Activated T-cell treated with anti-CD3 and anti-CD28 coated beads, Interleukin-2, amount 50 U/mL, for 72 hours (primary cell): Measurements from ENCODE around the gene UGGT1. TPM values are rescaled to one million over a fixed set of nuclear protein-coding genes. Genes with fewer than 3 reads are reported as not detected.
A peak's percentile ranks its signal among the peaks of the same experiment; 100 is the strongest.
"Not testable (repeated sequence)": the region's sequence is repeated elsewhere in the genome, so short reads cannot be mapped to it uniquely, and the experiment has no call there.

Experiments used
- ATAC-seq, 2 donors: fragments of 150-1000 bp; cut with Tn5 transposase; replicated peaks in 1 of 2; 2 replicates each; pipeline ENCODE4 v1.10.0; 2021; ENCODE audit warnings: moderate library complexity in 2 of 2, mild to moderate bottlenecking in 1 of 2
- DNase-seq, 2 donors: peaks; one replicate each; pipeline ENCODE4 v3.0.0; 2021 to 2022; ENCODE audit warnings: mixed read lengths in 1 of 2
- H3K27ac Mint-ChIP-seq: one replicate; pipeline ENCODE4 v1.8.0; 2022; ENCODE audit warnings: mild to moderate bottlenecking, moderate library complexity, mixed read lengths
- H3K27me3 Mint-ChIP-seq: one replicate; pipeline ENCODE4 v1.8.0; 2022; ENCODE audit warnings: low read depth, mixed read lengths
- H3K36me3 Mint-ChIP-seq, 2 donors: one replicate each; pipeline ENCODE4 v1.8.0; 2022; ENCODE audit warnings: mixed read lengths in 2 of 2, mild to moderate bottlenecking in 1 of 2; ENCODE audit not compliant: insufficient read depth in 2 of 2
- H3K4me1 Mint-ChIP-seq: one replicate; pipeline ENCODE4 v1.8.0; 2022; ENCODE audit warnings: low read depth, mixed read lengths
- H3K4me3 Mint-ChIP-seq, 2 donors: one replicate each; pipeline ENCODE4 v1.8.0; 2022; ENCODE audit warnings: mild to moderate bottlenecking in 2 of 2, mixed read lengths in 2 of 2, moderate library complexity in 2 of 2
- H3K9me3 Mint-ChIP-seq, 2 donors: one replicate each; pipeline ENCODE4 v1.8.0; 2022; ENCODE audit warnings: mixed read lengths in 2 of 2
- total RNA-seq, 2 donors: library from RNA; stranded (reverse); gene quantifications; one replicate each; pipeline ENCODE4 v1.2.3, GENCODE V29; 2022

UGGT1 gene
- total RNA-seq, 2 donors from 2014 or later = 48.6 to 54.3 TPM

DNA sequence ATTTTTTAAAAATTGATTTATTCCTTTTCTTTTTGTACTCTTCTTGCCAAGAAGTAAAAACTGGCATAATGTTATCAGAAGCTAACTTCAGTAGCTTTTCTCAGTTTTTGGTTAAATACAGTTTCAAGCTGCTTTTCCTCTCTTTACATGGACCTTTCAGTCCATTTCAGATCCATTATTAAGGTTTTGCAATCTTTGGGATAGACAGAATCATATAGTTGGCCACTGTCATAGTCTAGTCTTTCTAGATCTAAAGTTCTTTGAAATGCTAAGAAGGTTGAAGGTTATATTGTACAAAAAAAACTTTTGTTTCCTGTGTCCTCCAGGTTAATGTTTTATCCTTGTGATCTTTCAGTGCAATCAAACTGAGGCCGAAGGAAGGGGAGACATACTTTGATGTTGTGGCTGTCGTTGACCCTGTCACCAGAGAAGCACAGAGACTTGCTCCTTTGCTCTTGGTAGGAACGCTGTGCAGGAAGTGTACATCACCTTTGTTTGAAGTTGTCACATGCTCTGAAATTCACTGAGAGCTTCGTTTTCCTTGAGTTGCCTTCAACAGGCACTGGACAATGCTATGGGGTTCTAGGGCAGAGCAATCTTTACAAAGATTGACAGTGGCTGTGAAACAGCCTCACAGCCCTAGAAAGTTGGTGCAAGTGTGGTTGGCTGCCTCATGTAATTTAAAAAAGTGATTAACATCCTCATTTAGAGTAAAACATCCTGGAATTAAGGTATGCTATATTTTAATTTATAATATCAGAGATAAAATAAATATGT is 79.1 kb downstream of the UGGT1 start:
- H3K36me3 Mint-ChIP-seq = peaks cover 11 to 36% of the 10 kb centered on the region in 2 donors
- ATAC-seq (no peak), DNase-seq (no peak)
- H3K4me3 Mint-ChIP-seq = no peak overlapping the region
- no peaks in the 10 kb centered on the region for H3K27me3 Mint-ChIP-seq
- H3K27ac Mint-ChIP-seq = peak overlapping the region; percentile 19
- H3K9me3 Mint-ChIP-seq = no peaks in the 10 kb centered on the region
- no peaks in the 10 kb centered on the region for H3K4me1 Mint-ChIP-seq

DNA sequence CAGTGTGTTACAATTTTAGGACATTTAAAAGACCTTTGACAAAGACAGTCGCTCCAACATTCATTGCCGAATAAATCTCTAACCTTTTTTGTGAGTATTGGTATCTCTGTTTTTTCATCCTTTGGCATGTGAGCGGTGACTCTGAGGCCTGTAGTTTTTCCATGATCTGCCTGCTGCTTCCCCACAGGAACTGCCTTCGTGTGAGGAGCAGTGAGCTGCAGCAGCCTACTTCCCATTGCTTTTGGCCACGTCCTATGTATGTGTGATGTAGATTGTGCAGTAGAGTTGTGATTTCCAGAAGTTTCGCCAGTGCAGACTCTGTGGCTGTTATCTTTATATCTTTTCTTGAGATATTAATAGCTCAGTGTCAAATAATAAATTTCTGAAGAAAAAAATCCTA is 79.8 kb downstream of the UGGT1 start:
- Mint-ChIP-seq H3K27ac (no peak overlapping the region), H3K4me1 (no peaks in the 10 kb centered on the region), H3K36me3 (peaks cover 11 to 41% of the 10 kb centered on the region in 2 donors), H3K9me3 (no peaks in the 10 kb centered on the region), H3K4me3 (no peak overlapping the region), H3K27me3 (no peaks in the 10 kb centered on the region)
- DNase-seq (no peak), ATAC-seq (no peak)

DNA sequence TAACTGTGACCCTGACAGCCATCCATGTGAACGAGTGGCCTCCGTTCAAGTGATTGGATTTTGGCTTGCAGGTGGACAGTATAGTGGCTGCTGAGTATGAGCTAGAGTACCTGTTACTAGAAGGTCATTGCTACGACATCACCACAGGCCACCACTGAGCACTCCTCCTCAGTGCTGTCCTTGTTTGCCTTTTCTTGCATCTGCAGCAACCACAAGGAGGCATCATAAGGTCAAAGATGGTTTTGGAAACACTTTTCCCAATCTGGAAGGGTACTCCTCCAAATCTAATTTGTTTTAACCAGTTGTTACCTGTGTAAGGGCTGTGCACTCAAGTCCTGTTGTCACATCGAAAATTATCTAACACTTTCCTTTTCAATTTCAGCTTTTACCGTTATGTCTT is 81.2 kb downstream of the UGGT1 start:
- ATAC-seq = no peak
- no peak overlapping the region for H3K27ac Mint-ChIP-seq
- H3K36me3 Mint-ChIP-seq = peaks cover 10 to 38% of the 10 kb centered on the region in 2 donors
- DNase-seq = no peak
- no peak overlapping the region for H3K4me3 Mint-ChIP-seq
- no peaks in the 10 kb centered on the region for H3K9me3 Mint-ChIP-seq
- H3K4me1 Mint-ChIP-seq = no peaks in the 10 kb centered on the region
- H3K27me3 Mint-ChIP-seq = no peaks in the 10 kb centered on the region

DNA sequence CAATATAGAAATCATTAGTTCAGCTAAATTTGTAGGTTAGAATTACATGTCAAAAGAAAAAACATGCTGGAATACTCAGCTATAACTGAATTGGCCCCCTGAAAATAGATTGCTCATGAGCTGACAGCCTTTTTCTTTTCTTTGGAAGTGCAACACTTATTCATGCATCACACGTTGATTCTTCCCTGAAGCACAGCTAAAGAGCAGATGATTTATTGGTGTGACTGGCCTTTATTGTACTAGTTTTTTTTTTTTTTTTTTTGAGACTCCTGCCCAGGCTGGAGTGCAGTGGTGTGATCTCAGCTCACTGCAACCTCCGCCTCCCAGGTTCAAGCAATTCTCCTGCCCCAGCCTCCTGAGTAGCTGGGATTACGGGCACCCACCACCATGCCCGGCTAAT is 83.1 kb downstream of the UGGT1 start:
- H3K4me3 Mint-ChIP-seq, H3K27me3 Mint-ChIP-seq, DNase-seq, ATAC-seq, H3K27ac Mint-ChIP-seq, H3K9me3 Mint-ChIP-seq, H3K4me1 Mint-ChIP-seq: not testable (repeated sequence)
- H3K36me3 Mint-ChIP-seq = peaks cover 12 to 33% of the 10 kb centered on the region in 2 donors

DNA sequence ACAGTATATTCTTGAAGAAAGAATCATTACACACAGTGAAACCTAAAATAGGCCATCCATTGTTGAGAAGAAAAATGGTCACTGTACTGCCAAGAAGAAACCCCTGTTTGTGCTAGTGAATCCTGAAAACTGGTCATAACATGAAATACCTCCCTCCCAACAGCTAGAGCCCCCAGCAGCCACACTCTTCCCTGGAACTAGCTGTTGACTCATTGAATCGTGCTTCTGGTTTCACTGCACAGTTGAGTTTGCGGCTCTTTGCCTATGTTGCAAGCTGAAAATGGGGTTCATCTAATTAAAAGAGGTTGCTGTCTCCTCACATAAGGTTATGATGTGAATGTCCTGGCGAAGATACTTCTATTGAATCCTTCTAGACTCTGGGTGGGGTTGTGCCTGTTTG is 86.3 kb downstream of the UGGT1 start:
- DNase-seq (no peak), ATAC-seq (peak; percentile 27 to 56)
- no peaks in the 10 kb centered on the region for H3K27me3 Mint-ChIP-seq
- H3K4me3 Mint-ChIP-seq = no peak overlapping the region
- peaks cover 12 to 31% of the 10 kb centered on the region in 2 donors for H3K36me3 Mint-ChIP-seq
- H3K27ac Mint-ChIP-seq = peak overlapping the region; percentile 28
- H3K4me1 Mint-ChIP-seq = peaks cover 9% of the 10 kb centered on the region
- H3K9me3 Mint-ChIP-seq = no peaks in the 10 kb centered on the region

DNA sequence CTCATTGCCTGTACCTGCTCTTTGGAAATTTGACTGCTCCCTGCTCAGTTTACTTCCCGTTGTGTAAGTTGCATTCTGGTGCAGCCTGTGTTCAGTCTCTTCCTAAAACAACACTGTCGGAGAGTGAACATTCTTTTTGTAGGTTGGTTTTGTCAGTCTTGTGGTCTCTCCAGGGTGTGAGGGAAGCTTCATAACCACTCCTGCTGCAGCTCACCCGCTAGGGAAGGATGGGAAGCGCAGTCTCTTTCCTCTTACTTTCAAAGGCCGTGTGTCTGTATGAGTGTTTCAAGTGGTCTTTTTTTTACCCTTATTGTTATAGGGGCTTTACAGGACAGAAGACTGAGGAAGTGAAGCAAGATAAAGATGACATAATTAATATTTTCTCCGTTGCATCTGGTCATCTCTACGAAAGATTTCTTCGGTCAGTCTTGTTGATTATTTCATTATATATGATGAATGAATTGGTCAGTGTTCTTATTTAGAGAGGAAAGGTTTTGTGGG is 87.2 kb downstream of the UGGT1 start:
- H3K4me3 Mint-ChIP-seq = no peak overlapping the region
- H3K4me1 Mint-ChIP-seq = peaks cover 9% of the 10 kb centered on the region
- DNase-seq (no peak), ATAC-seq (no peak)
- peak overlapping the region; percentile 74 for H3K27ac Mint-ChIP-seq
- peaks cover 11 to 30% of the 10 kb centered on the region in 2 donors for H3K36me3 Mint-ChIP-seq
- no peaks in the 10 kb centered on the region for H3K27me3 Mint-ChIP-seq
- H3K9me3 Mint-ChIP-seq = no peaks in the 10 kb centered on the region

DNA sequence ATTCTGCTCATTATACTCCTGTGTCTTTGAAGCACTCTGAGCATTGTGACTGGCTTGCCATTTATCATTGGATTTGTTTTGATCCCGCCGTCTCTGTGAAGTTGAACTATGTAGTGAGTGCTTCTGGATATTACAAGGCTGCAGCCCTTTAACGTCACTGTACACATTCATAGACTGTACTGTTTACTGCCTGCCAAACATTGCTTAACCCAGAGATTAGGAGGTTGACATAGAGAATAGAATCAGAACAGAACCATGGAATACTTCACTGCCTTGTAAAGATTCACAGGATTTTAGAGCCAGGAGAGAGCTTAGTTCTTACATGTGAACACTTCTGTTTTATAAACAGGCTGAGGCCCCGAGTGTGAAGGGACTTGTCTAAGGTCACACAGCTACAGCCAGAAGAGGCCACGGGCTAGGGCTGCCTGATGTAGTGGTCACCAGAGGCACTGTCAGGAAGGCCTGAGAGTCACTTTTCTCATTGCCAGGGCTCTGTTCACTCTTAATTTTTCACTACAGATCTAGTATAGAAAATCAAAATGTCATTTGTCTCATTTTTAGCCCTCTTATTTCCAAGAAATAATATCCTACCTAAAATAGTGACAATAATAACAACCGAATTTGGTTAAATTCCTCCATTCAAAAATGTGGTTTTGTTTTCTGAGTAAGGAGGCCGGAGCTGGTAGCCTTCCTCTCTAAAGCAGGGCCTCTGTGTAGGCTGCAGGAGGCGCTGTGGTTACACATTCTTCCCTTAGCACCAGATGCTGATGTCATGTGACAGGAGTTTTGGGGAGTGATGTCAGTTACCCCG is 87.9 kb downstream of the UGGT1 start:
- ATAC-seq (peak; percentile 75 to 81), DNase-seq (peak; percentile 53 to 58)
- H3K9me3 Mint-ChIP-seq = no peaks in the 10 kb centered on the region
- no peaks in the 10 kb centered on the region for H3K27me3 Mint-ChIP-seq
- no peak overlapping the region for H3K4me3 Mint-ChIP-seq
- H3K27ac Mint-ChIP-seq = peak overlapping the region; percentile 74
- H3K36me3 Mint-ChIP-seq = peaks cover 10 to 30% of the 10 kb centered on the region in 2 donors
- peaks cover 9% of the 10 kb centered on the region for H3K4me1 Mint-ChIP-seq

DNA sequence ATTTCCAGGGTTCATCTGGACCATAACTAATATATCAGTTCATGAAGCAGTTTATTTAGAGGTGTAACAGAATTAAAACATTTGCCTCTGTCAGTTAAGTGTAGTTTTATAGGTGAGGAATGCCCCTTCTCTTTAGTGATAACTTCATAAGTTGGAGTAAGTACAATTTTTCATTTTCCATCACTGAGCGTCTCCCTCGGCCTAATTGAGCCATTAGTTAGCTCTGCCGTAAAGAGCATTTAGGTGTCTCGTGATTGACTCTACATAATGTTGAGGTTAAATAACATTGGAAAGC is 88.4 kb downstream of the UGGT1 start:
- no peak overlapping the region for H3K4me3 Mint-ChIP-seq
- H3K36me3 Mint-ChIP-seq = peaks cover 10 to 32% of the 10 kb centered on the region in 2 donors
- peaks cover 9% of the 10 kb centered on the region for H3K4me1 Mint-ChIP-seq
- H3K9me3 Mint-ChIP-seq = no peaks in the 10 kb centered on the region
- ATAC-seq = no peak
- DNase-seq = no peak
- no peak overlapping the region for H3K27ac Mint-ChIP-seq
- no peaks in the 10 kb centered on the region for H3K27me3 Mint-ChIP-seq

DNA sequence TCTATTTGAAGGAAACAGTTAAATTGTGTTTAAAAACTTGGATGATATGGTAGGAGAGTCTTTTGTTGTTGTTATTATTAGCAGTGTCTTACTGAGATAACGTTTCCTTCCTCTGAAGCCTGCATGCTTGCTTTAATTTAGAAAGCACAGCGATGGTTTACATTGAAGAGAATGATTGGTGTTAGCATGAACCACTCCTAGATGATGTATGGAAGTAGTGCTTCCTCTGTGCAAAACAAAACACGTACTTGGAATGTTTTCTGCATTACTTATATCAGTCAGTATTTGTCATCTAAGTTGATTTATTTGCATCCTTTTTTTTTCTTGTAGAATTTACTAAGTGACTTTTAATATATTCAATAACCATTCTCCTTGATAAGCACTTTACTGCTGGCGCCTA is 89.0 kb downstream of the UGGT1 start:
- H3K36me3 Mint-ChIP-seq = peaks cover 8 to 31% of the 10 kb centered on the region in 2 donors
- peaks cover 9% of the 10 kb centered on the region for H3K4me1 Mint-ChIP-seq
- DNase-seq = no peak
- H3K27ac Mint-ChIP-seq = no peak overlapping the region
- H3K9me3 Mint-ChIP-seq = no peaks in the 10 kb centered on the region
- H3K4me3 Mint-ChIP-seq = no peak overlapping the region
- no peaks in the 10 kb centered on the region for H3K27me3 Mint-ChIP-seq
- no peak for ATAC-seq

DNA sequence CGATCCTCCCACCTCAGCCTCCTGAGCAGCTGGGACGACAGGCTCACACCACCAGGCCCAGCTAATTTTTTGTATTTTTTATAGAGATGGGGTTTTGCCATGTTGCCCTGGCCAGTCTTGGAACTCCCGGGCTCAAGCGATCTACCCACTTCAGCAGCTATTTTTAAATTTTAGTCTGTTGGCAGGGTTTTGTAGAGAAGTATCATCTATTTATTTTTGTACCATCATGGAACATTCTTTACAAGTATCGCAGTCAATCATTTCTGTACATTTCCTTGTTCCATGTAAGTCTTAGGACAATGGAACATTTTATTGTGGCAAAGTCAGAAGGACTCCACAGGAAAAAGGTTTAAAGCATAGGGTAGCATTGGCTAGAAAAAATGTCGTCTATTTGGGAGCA is 94.6 kb downstream of the UGGT1 start:
- peaks cover 5 to 27% of the 10 kb centered on the region in 2 donors for H3K36me3 Mint-ChIP-seq
- H3K4me3 Mint-ChIP-seq = no peak overlapping the region
- no peaks in the 10 kb centered on the region for H3K4me1 Mint-ChIP-seq
- DNase-seq = no peak
- no peak overlapping the region for H3K27ac Mint-ChIP-seq
- H3K27me3 Mint-ChIP-seq = no peaks in the 10 kb centered on the region
- H3K9me3 Mint-ChIP-seq = no peaks in the 10 kb centered on the region
- no peak for ATAC-seq

DNA sequence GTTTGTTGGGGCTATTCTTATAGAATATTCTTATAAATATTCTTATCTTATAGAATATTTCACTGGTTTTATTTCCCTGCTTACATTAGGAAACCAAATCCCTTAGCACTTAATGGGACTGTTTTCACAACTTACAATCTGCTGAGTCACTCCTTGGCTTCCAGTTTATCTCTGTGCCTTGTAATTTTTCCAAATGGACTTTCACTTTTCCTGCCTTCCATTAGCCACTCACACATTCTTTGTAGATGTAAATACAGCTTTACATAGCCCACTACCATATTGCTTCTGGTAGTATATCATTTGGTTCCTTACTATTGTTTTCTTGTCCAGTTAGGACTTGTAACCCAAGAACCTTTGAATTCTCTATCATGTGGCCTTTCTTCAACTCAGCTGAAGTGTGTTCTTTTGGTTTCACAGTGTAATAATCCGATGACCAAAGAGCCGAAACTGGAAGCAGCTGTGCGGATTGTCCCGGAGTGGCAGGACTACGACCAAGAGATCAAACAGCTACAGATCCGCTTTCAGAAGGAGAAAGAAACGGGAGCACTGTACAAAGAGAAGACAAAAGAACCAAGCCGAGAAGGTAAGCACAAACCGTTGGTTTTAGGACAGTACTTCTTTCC is 96.1 kb downstream of the UGGT1 start:
- Mint-ChIP-seq H3K27ac (no peak overlapping the region), H3K4me1 (no peaks in the 10 kb centered on the region), H3K4me3 (no peak overlapping the region), H3K36me3 (peaks cover 7 to 33% of the 10 kb centered on the region in 2 donors), H3K27me3 (no peaks in the 10 kb centered on the region), H3K9me3 (no peaks in the 10 kb centered on the region)
- ATAC-seq = no peak
- no peak for DNase-seq

DNA sequence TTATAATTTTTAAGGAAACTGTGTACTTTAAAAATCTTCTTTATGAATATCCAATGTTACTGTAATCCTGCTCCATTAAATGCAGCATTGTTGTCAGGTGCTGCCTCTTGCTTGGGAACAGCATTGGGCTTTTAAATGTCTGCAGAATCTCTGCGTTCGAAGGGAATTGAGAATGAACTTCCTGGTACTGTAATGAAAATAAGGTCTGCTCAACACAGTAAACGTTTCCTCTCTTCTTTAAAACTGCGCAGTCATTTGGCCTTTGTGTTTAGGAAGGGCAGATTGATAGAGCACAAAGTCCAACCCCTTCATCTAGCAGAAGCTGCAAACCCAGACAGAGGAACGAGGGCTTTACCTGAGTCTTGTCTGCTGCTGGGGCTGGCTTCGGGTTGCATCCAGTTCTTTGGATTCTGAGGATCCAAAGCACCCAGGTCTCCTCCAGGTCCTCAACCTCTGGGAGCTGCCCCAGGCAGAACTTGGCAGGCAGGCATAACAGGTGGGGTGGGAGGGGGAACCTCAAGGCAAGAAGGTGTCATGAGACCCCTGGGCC is 104.5 kb downstream of the UGGT1 start:
- Mint-ChIP-seq H3K9me3 (no peaks in the 10 kb centered on the region), H3K4me1 (peaks cover 29% of the 10 kb centered on the region), H3K27ac (peak overlapping the region; percentile 9), H3K4me3 (peak overlapping the region in 1 of 2 donors; percentile 16), H3K27me3 (no peaks in the 10 kb centered on the region), H3K36me3 (peaks cover 2 to 15% of the 10 kb centered on the region in 2 donors)
- DNase-seq (no peak), ATAC-seq (peak in 1 of 2 donors; percentile 26)

DNA sequence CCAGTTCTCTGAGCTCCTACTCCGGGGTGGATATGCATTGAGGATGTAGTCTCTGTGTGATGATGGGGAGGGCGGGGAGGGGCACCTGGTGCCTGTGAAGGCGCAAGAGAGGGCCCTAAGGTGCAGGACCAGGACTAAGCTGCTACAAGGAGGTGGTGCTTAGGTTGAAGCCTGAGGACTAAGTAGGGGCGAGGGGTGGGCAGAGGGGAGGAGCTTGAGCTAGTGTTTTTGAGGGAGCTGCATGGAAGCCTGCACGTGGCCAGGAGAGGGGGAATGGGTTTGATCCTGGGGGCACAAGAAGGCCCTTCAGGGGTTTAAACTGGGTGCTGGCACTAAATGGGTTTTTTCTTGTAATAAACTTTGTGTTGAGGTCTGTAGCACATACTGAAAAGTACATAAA is 105.0 kb downstream of the UGGT1 start:
- Mint-ChIP-seq H3K27ac (peak overlapping the region; percentile 35), H3K36me3 (peaks cover 2 to 12% of the 10 kb centered on the region in 2 donors), H3K9me3 (no peaks in the 10 kb centered on the region), H3K4me3 (peak overlapping the region; percentile 16 to 42), H3K4me1 (peaks cover 29% of the 10 kb centered on the region), H3K27me3 (no peaks in the 10 kb centered on the region)
- DNase-seq (no peak), ATAC-seq (peak in 1 of 2 donors; percentile 17)
